GM23248 (cell line): ENCODE results near the gene ABCA2.

Experiments used
- EZH2 ChIP-seq: fragments of 200-600 bp; sonication (generic); IDR thresholded peaks from 2 replicates; pipeline ENCODE4 v1.6.1; 2018; ENCODE audit warnings: antibody characterized with exemption, mild to moderate bottlenecking; ENCODE audit not compliant: insufficient read depth, poor library complexity, severe bottlenecking
- EZH2phosphoT487 ChIP-seq: fragments of 200-600 bp; sonication (generic); IDR thresholded peaks from 2 replicates; pipeline ENCODE4 v1.6.1; 2018; ENCODE audit warnings: antibody characterized with exemption, moderate library complexity, mild to moderate bottlenecking, low read depth; ENCODE audit not compliant: insufficient read depth

DNA sequence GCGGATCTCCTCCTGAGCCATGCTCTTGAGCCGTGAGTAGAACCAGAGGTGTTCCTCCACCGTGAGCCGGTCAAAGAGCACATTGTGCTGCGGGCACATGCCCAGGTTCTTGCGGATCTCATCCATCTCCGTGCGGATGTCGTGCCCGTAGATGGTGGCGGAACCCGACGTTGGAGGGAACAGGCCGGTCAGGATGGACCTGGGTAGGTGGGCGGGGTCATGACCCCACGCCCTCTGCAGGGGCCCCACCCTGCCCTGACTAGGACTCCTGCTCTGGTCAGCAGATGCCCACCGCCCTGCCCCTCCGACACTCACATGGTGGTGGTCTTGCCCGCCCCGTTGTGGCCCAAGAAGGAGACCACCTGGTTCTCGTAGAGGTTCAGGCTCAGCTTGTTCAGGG lies 12.1 kb downstream of the ABCA2 start:
- TF ChIP-seq EZH2 (no peak), EZH2phosphoT487 (no peak)
